ENCODE measurements around the gene BACH2. TPM values are rescaled to one million over a fixed set of nuclear protein-coding genes. Genes with fewer than 3 reads are reported as not detected.
"Not testable (repeated sequence)": the region's sequence is repeated elsewhere in the genome, so short reads cannot be mapped to it uniquely, and the experiment has no call there.

The BACH2 gene
- total RNA-seq, 1 experiment from 2014 or later = 3.3 TPM

DNA sequence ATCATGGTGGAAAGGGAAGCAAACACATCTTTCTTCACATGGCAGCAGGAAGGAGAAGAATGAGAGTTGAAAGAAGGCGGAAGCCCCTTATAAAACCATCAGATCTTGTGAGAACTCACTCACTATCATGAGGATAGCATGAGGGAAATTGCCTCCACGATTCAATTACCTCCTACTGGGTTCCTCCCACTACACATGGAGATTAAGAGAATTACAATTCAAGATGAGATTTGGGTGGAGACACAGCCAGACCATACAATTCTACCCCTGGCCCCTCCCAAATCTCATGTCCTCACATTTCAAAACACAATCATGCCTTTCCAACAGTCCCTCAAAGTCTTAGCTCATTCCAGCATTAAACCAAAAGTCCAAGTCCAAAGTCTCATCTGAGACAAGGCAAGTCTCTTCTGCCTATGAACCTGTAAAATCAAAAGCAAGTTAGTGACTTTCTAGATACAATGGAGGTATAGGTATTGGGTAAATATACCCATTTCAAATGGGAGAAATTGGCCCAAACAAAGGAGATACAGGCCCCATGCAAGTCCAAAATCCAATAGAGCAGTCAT is 36.4 kb upstream of the BACH2 start:
- H3K4me1 ChIP-seq (ENCODE audit: control insufficient read depth in 1 of 2, insufficient read depth in 2 of 2, low read length in 2 of 2); H3K79me2 ChIP-seq (ENCODE audit: insufficient read depth, low read length); H3K27ac ChIP-seq (ENCODE audit: low read depth, low read length); ATAC-seq; POLR2A ChIA-PET; H3K36me3 ChIP-seq (ENCODE audit: control insufficient read depth in 1 of 2, insufficient read depth in 2 of 2, low read length in 2 of 2); DNase-seq (ENCODE audit: low read depth, low spot score); CTCF ChIA-PET; H3K9me3 ChIP-seq (ENCODE audit: control insufficient read depth in 1 of 2, insufficient read depth in 1 of 2, low read depth in 1 of 2, low read length in 2 of 2); H4K20me1 ChIP-seq (ENCODE audit: insufficient read depth); H3K4me3 ChIP-seq (replicated peaks in 1 of 2; ENCODE audit: low read depth in 1 of 2, low read length in 2 of 2); H3K27me3 ChIP-seq (ENCODE audit: insufficient read depth, low read length); RAD21 ChIA-PET (ENCODE audit: low non-redundant PET in 1 of 2, low total read pairs in 2 of 2, uncharacterized antibody in 2 of 2, unreplicated experiment in 2 of 2); BruUV-seq (replicated peaks); H3K4me2 ChIP-seq (ENCODE audit: low read length); H3K9me2 ChIP-seq (ENCODE audit: insufficient read depth); intact Hi-C loops (cut with micrococcal nuclease); H3K9ac ChIP-seq (ENCODE audit: low read length); H2AFZ ChIP-seq (ENCODE audit: low read depth, low read length, poor library complexity, severe bottlenecking): not testable (repeated sequence)

DNA sequence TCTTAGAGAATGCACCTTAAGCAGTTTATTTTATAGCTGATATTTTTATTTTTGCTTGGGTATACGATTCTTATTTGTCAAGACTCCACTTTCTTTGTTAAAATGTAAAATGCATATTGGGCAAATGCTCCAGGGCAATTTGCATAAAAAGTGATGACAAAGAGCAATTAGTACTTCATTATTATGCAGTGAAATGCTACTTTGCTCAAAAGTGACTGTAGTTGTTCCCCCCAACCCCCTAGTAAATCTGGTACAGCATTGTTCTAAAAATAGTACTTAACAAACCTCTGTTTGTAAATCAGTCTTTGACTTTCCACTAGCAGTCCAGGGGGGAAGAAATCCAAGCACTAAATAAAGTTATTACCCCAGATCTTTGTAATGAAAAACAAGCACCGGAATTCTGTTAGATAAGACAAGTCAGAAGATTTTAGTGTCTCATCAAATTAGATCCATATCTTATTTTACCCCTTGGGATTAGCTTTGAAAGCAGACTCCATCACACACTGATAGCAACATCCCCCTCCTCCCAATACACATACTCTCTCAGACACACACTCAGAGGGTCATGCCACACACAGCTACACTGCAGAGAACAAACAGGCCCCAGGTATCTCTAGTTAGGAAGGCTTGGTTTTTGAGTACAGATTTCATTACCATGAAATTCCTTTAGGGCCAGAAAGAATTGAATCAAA is 32.9 kb upstream of the BACH2 start:
- no peak overlapping the region for H2AFZ ChIP-seq (ENCODE audit: low read depth, low read length, poor library complexity, severe bottlenecking)
- ChIA-PET RAD21 (ENCODE audit: low non-redundant PET in 1 of 2, low total read pairs in 2 of 2, uncharacterized antibody in 2 of 2, unreplicated experiment in 2 of 2) (no interaction called here), CTCF (no interaction called here), POLR2A (no interaction called here)
- H3K27me3 ChIP-seq (ENCODE audit: insufficient read depth, low read length) = no peaks in the 10 kb centered on the region
- H4K20me1 ChIP-seq (ENCODE audit: insufficient read depth) = no peaks in the 10 kb centered on the region
- H3K9me2 ChIP-seq (ENCODE audit: insufficient read depth) = no peaks in the 10 kb centered on the region
- H3K9me3 ChIP-seq (ENCODE audit: control insufficient read depth in 1 of 2, insufficient read depth in 1 of 2, low read depth in 1 of 2, low read length in 2 of 2) = no peaks in the 10 kb centered on the region
- no peak overlapping the region for H3K4me3 ChIP-seq (replicated peaks in 1 of 2; ENCODE audit: low read depth in 1 of 2, low read length in 2 of 2)
- TF ChIP-seq, protein P1, sequence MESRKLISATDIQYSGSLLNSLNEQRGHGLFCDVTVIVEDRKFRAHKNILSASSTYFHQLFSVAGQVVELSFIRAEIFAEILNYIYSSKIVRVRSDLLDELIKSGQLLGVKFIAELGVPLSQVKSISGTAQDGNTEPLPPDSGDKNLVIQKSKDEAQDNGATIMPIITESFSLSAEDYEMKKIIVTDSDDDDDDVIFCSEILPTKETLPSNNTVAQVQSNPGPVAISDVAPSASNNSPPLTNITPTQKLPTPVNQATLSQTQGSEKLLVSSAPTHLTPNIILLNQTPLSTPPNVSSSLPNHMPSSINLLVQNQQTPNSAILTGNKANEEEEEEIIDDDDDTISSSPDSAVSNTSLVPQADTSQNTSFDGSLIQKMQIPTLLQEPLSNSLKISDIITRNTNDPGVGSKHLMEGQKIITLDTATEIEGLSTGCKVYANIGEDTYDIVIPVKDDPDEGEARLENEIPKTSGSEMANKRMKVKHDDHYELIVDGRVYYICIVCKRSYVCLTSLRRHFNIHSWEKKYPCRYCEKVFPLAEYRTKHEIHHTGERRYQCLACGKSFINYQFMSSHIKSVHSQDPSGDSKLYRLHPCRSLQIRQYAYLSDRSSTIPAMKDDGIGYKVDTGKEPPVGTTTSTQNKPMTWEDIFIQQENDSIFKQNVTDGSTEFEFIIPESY (IDR thresholded peaks at IDR 0.05; ENCODE audit: extremely low read depth, insufficient replicate concordance, low read length) = no peak
- TF ChIP-seq SRF (IDR thresholded peaks at IDR 0.05; ENCODE audit: low read depth) (no peak), EZH2phosphoT487 (IDR thresholded peaks at IDR 0.05; ENCODE audit: borderline replicate concordance) (no peak), POLR2A (IDR thresholded peaks at IDR 0.05; ENCODE audit: borderline replicate concordance, extremely low read depth, insufficient read depth, insufficient read length) (no peak), CEBPB (IDR thresholded peaks at IDR 0.05; ENCODE audit: low read depth) (no peak), FOSL1 (IDR thresholded peaks at IDR 0.05; ENCODE audit: low read depth) (no peak), RAD21 (IDR thresholded peaks at IDR 0.05; ENCODE audit: low read depth) (no peak), CBX3 (IDR thresholded peaks at IDR 0.05; ENCODE audit: low read depth) (no peak), EZH2 (IDR thresholded peaks at IDR 0.05) (no peak)
- TF ChIP-seq, protein P2, sequence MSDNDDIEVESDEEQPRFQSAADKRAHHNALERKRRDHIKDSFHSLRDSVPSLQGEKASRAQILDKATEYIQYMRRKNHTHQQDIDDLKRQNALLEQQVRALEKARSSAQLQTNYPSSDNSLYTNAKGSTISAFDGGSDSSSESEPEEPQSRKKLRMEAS (IDR thresholded peaks at IDR 0.05) = no peak
- H3K36me3 ChIP-seq (ENCODE audit: control insufficient read depth in 1 of 2, insufficient read depth in 2 of 2, low read length in 2 of 2) = no peaks in the 10 kb centered on the region
- DNase-seq (ENCODE audit: low read depth, low spot score) (no peak), ATAC-seq (no peak)
- no peaks in the 10 kb centered on the region for H3K4me1 ChIP-seq (ENCODE audit: control insufficient read depth in 1 of 2, insufficient read depth in 2 of 2, low read length in 2 of 2)
- intact Hi-C loops (cut with micrococcal nuclease) = no loop called here
- H3K79me2 ChIP-seq (ENCODE audit: insufficient read depth, low read length) = no peaks in the 10 kb centered on the region
- no peak overlapping the region for H3K27ac ChIP-seq (ENCODE audit: low read depth, low read length)
- H3K9ac ChIP-seq (ENCODE audit: low read length) = no peak overlapping the region
- BruUV-seq (replicated peaks) = no TSS peak
- H3K4me2 ChIP-seq (ENCODE audit: low read length) = no peak overlapping the region

Measured in HCT116 (cell line).